HFF-Myc (cell line): ENCODE data around the gene PNLIPRP2.

Experiments
- DNase-seq: peaks from one replicate; pipeline ENCODE4 v3.0.0-alpha.2; 2011; ENCODE audit warnings: low read depth; ENCODE audit errors: extremely low read depth
- H3K4me3 ChIP-seq: replicated peaks from 2 replicates; pipeline ENCODE4 v1.5.1; 2011; ENCODE audit warnings: low read depth, mild to moderate bottlenecking, control low read depth, low read length
- CTCF ChIP-seq: IDR thresholded peaks from 2 replicates; pipeline ENCODE4 v1.5.1; 2012; ENCODE audit warnings: mild to moderate bottlenecking, low read depth, low read length, control low read depth; ENCODE audit errors: missing control alignments

Gene PNLIPRP2

GRCh38 chr10:116648903-116649302 is 28.1 kb downstream of the PNLIPRP2 start:
- H3K4me3 ChIP-seq, result no peak overlapping the region
- no peak for TF ChIP-seq CTCF
- DNase-seq, result no peak

GRCh38 chr10:116653885-116654284 is 33.1 kb downstream of the PNLIPRP2 start:
- TF ChIP-seq CTCF, result no peak
- DNase-seq, result no peak
- H3K4me3 ChIP-seq, result no peak overlapping the region

- peak; percentile 38 for TF ChIP-seq CTCF
- DNase-seq, result no peak
- no peak overlapping the region for H3K4me3 ChIP-seq
These were observed 34.1 kb downstream of the PNLIPRP2 start for GRCh38 chr10:116654816-116655215.

- no peak for TF ChIP-seq CTCF
- DNase-seq, result no peak
- no peak overlapping the region for H3K4me3 ChIP-seq
These were observed 34.8 kb downstream of the PNLIPRP2 start for GRCh38 chr10:116655568-116655967.

- no peak for DNase-seq
- H3K4me3 ChIP-seq, result no peak overlapping the region
- no peak for TF ChIP-seq CTCF
These were observed 35.3 kb downstream of the PNLIPRP2 start for GRCh38 chr10:116656044-116656443.

- H3K4me3 ChIP-seq, result no peak overlapping the region
- no peak for DNase-seq
- TF ChIP-seq CTCF, result no peak
These were observed 37.3 kb downstream of the PNLIPRP2 start for GRCh38 chr10:116657863-116658551.
